NCI-H128 (cell line): ENCODE results near the gene KIF16B.
"Not testable (repeated sequence)": the region's sequence is repeated elsewhere in the genome, so short reads cannot be mapped to it uniquely, and the experiment has no call there.

Experiments used
- DNase-seq: peaks from one replicate; lab custom pipeline; 2025; ENCODE audit not compliant: unreplicated experiment; lab: John Stamatoyannopoulos, UW

Gene KIF16B

GRCh38 chr20:16265334-16265733 lies 307.9 kb downstream of the KIF16B start:
- no peak for DNase-seq

DNA sequence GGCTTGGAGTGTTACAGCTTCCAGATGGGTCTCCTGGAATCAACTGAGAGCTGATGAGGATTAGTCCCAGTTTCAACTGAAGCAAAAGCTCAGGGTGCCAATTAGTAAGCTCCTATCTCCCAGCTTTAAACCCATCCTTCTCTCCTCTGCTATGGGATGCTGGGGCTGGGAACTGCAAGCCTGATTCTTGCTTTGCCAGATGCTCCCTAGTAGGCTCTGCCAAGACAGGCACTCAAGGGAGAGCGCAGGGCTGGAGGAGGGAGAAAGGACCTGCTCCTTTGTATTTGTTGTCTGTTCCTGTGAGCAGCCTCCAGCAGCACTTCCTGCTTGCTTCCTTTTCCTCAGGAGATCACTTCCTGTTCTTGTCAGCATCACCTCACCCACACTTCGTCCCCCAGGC lies 309.7 kb downstream of the KIF16B start:
- no peak for DNase-seq

DNA sequence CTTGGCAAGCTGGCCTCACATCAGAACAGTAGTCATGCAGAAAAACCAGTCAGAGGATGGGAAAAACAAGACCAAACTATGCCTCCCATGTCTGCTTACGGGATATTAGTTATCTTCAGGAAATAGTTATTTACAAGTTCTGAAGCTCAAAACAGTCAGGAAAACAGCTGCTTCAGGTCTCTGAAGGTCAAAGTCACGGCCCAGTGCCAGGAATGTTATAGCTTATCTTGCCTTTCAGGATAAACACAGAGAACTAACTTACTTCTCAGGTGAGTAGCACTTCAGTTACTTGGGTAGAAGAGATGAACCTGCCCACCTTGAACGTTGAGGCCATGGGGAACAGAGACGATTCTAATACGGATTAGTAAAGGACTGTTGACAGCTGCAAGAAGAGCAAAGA lies 310.7 kb downstream of the KIF16B start:
- no peak for DNase-seq

- DNase-seq: no peak
Observed at GRCh38 chr20:16261733-16262273, 311.4 kb downstream of the KIF16B start.

DNA sequence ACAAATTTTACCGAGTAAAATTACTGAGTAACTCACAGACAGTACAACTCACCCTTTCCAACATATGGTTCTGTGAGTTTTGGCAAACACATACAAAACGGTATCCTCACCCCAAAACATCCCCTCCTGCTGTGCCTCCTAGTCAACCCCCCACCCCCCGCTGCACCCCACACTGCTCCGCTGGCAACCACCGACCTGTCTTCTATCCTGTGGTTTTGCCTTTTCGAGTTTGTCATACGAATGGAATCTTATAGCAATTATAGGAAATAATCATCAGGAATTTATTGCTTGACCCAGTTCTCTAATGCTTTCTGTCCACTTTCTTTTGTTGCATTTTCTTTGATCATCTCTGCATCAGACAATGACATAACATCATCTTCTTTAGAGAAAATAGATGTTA lies 312.3 kb downstream of the KIF16B start:
- DNase-seq: no peak

GRCh38 chr20:16260133-16260532 lies 313.1 kb downstream of the KIF16B start:
- not testable (repeated sequence) for DNase-seq

- no peak for DNase-seq
Observed at GRCh38 chr20:16258766-16259165, 314.5 kb downstream of the KIF16B start.

DNA sequence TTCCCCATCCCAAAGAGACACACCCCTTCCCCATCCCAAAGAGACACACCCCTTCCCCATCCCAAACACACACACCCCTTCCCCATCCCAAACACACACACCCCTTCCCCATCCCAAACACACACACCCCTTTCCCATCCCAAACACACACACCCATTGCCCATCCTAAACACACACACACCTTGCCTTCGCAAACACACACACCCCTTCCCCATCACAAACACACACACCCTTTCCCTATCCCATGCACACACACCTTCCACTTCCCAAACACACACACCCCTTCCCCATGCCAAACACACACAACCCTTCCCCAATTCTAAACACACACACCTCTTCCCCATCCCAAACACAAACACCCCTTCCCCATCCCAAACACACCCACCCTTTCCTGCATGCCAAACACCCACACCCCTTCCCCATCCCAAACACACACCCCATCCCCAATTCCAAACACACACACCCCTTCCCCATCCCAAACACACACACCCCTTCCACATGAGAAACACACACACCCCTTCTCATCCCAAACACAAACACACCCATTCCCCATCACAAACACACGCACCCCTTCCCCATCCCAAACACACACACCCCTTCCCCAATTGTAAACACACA lies 315.3 kb downstream of the KIF16B start:
- DNase-seq: no peak

GRCh38 chr20:16257021-16257420 lies 316.2 kb downstream of the KIF16B start:
- DNase-seq: no peak

GRCh38 chr20:16246870-16247269 lies 326.4 kb downstream of the KIF16B start:
- no peak for DNase-seq

GRCh38 chr20:16246291-16246690 lies 327.0 kb downstream of the KIF16B start:
- DNase-seq: no peak

GRCh38 chr20:16245879-16246278 lies 327.4 kb downstream of the KIF16B start:
- DNase-seq: no peak

- no peak for DNase-seq
Observed at GRCh38 chr20:16244892-16245291, 328.4 kb downstream of the KIF16B start.

GRCh38 chr20:16243470-16243869 lies 329.8 kb downstream of the KIF16B start:
- no peak for DNase-seq

DNA sequence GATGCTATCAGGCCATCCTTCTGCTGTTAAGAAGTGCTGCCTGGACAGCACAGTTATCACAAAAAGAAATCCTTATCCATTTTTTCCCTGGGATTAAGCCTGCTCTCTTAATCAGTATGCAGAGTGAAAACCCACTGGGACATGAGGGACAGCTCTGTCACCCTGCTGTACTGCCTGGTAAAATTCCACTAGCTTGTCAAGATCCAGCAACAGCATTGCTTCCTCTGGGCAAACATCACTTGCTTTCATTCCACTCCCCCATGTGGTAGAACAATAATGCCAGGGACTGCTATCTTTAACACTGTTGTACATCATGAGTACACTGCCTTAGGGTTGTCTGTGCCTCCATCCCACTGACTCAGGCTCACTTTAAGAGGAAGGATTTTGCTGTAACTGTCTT lies 331.3 kb downstream of the KIF16B start:
- no peak for DNase-seq

- no peak for DNase-seq
Observed at GRCh38 chr20:16240355-16240754, 332.9 kb downstream of the KIF16B start.

GRCh38 chr20:16236589-16237241 lies 336.5 kb downstream of the KIF16B start:
- no peak for DNase-seq

GRCh38 chr20:16230402-16230801 lies 342.8 kb downstream of the KIF16B start:
- DNase-seq: no peak

DNA sequence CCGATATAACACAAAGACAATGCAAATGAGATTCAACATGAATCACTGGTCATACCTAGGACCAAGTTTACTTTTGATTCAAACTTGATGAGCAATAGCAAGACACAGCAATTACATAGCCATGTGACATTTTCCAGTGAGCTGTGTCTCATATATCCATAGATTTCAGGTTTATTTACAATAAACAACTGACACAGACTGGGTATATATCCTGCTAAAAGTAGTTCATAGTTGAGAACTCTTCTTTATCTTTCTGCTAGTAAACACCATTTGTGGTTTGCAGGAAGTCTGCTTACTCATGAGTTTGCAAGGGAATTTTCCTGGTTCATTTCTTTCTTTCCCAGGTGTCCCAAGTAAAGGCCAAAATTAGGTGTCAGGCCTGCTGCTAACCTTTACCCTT lies 343.4 kb downstream of the KIF16B start:
- DNase-seq: no peak

GRCh38 chr20:16228722-16229121 lies 344.5 kb downstream of the KIF16B start:
- no peak for DNase-seq

DNA sequence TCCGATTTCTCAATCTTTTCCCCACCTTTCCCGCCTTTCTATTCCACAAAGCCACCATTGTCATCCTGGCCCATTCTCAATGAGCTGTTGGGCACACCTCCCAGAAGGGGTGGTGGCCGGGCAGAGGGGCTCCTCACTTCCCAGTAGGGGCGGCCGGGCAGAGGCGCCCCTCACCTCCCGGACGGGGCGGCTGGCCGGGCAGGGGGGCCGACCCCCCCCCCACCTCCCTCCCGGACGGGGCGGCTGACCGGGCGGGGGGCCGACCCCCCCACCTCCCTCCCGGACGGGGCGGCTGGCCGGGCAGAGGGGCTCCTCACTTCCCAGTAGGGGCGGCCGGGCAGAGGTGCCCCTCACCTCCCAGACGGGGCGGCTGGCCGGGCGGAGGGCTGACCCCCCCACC lies 346.3 kb downstream of the KIF16B start:
- DNase-seq: not testable (repeated sequence)

DNA sequence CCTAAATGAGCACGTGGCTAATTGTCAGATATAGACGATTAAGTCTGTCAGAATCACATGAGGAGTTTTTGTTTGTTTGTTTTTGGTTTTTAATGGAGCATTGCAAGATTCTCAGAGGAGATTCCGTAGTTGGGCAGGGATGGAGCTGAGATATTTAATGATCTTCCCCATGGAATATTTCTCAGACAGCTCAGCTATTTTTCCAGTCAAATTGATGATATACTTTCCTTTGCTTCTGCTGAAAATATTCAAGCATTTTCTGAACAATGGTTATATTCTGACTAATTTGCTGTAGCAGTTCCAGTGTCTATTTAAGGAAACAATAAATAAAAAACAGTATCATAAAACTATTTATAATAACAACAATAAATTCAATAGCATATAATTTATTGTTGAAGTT lies 348.4 kb downstream of the KIF16B start:
- DNase-seq: no peak
